Measurements from ENCODE around the gene HSF2. TPM values are rescaled to one million over a fixed set of nuclear protein-coding genes. Genes with fewer than 3 reads are reported as not detected.

Gene HSF2
- total RNA-seq, 1 experiment from 2014 or later: 19.8 TPM

DNA sequence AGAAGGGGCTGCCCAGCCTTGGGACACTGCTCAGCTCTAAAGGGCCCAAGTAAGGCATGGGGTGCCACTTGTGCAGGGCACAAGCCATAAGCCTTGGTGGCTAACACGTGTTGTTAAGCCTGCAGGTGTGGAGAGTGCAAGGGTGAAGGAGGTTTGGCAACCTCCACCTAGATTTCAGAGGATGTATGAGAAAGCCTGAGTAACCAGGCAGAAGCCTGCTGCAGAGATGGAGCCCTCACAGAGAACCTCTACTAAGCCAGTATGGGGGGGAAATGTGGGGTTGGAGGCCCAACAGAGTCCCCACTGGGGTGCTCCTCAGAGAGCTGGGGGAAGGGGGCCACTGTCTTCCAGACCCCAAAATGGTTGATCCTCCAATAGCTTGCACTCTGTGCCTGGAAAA lies 39.5 kb downstream of the HSF2 start (continued):
- TF ChIP-seq ZFX (IDR thresholded peaks at IDR 0.05) (no peak), POLR2AphosphoS5 (IDR thresholded peaks at IDR 0.05; ENCODE audit: low read depth, low read length) (no peak), CBX3 (IDR thresholded peaks at IDR 0.05; ENCODE audit: low read depth) (no peak), CEBPB (IDR thresholded peaks at IDR 0.05; ENCODE audit: low read depth) (no peak)
- TF ChIP-seq, protein P1, sequence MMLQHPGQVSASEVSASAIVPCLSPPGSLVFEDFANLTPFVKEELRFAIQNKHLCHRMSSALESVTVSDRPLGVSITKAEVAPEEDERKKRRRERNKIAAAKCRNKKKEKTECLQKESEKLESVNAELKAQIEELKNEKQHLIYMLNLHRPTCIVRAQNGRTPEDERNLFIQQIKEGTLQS (IDR thresholded peaks at IDR 0.05): no peak

DNA sequence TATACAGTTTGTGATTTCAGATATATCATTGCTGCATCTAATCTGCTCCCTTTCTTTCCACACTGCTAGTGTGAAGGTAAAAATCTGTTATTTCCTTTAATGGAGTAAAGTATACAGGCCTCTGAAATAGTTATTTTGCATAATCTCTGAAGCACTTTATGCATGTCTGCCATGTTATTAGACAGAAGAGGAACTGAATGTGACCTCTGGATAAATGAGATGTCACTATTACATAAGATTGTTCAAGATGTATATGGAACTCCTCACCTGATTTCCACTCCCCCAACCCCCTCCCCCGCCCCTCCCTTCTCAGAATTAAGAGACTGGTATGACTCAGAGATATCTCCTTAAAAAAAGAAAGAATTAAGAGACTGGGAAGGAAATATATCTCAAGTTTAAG lies 45.8 kb downstream of the HSF2 start:
- Histone ChIP-seq H3K4me1 (ENCODE audit: control insufficient read depth in 1 of 2, insufficient read depth in 2 of 2, low read length in 2 of 2) (no peaks in the 10 kb centered on the region), H2AFZ (ENCODE audit: low read depth, low read length, poor library complexity, severe bottlenecking) (no peak overlapping the region), H3K4me3 (replicated peaks in 1 of 2; ENCODE audit: low read depth in 1 of 2, low read length in 2 of 2) (no peak overlapping the region), H3K9ac (ENCODE audit: low read length) (no peak overlapping the region), H3K9me2 (ENCODE audit: insufficient read depth) (no peaks in the 10 kb centered on the region), H4K20me1 (ENCODE audit: insufficient read depth) (no peaks in the 10 kb centered on the region), H3K27me3 (ENCODE audit: insufficient read depth, low read length) (no peaks in the 10 kb centered on the region), H3K4me2 (ENCODE audit: low read length) (no peak overlapping the region), H3K36me3 (ENCODE audit: control insufficient read depth in 1 of 2, insufficient read depth in 2 of 2, low read length in 2 of 2) (peaks cover 7 to 24% of the 10 kb centered on the region in 2 experiments; a peak in 2 of 4 replicates), H3K27ac (ENCODE audit: low read depth, low read length) (no peak overlapping the region), H3K9me3 (ENCODE audit: control insufficient read depth in 1 of 2, insufficient read depth in 1 of 2, low read depth in 1 of 2, low read length in 2 of 2) (no peaks in the 10 kb centered on the region), H3K79me2 (ENCODE audit: insufficient read depth, low read length) (no peaks in the 10 kb centered on the region)
- no peak for DNase-seq (ENCODE audit: low read depth, low spot score)
- ATAC-seq: no peak
- intact Hi-C loops (cut with micrococcal nuclease): no loop called here
- ChIA-PET RAD21 (ENCODE audit: low non-redundant PET in 1 of 2, low total read pairs in 2 of 2, uncharacterized antibody in 2 of 2, unreplicated experiment in 2 of 2) (no interaction called here), POLR2A (no interaction called here), CTCF (no interaction called here)
- BruUV-seq (replicated peaks): no TSS peak
- no peak for TF ChIP-seq EZH2 (IDR thresholded peaks at IDR 0.05)
- TF ChIP-seq, protein P2, sequence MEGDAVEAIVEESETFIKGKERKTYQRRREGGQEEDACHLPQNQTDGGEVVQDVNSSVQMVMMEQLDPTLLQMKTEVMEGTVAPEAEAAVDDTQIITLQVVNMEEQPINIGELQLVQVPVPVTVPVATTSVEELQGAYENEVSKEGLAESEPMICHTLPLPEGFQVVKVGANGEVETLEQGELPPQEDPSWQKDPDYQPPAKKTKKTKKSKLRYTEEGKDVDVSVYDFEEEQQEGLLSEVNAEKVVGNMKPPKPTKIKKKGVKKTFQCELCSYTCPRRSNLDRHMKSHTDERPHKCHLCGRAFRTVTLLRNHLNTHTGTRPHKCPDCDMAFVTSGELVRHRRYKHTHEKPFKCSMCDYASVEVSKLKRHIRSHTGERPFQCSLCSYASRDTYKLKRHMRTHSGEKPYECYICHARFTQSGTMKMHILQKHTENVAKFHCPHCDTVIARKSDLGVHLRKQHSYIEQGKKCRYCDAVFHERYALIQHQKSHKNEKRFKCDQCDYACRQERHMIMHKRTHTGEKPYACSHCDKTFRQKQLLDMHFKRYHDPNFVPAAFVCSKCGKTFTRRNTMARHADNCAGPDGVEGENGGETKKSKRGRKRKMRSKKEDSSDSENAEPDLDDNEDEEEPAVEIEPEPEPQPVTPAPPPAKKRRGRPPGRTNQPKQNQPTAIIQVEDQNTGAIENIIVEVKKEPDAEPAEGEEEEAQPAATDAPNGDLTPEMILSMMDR (IDR thresholded peaks at IDR 0.05 in 2 of 3, conservative IDR thresholded peaks at IDR 0.05 in 1 of 3; ENCODE audit: borderline replicate concordance in 1 of 3, insufficient read depth in 1 of 3, low read depth in 2 of 3, low read length in 2 of 3): no peak
- TF ChIP-seq SRF (IDR thresholded peaks at IDR 0.05; ENCODE audit: low read depth): no peak
- no peak for TF ChIP-seq SIN3A (IDR thresholded peaks at IDR 0.05; ENCODE audit: low read depth)
- TF ChIP-seq JUND (IDR thresholded peaks at IDR 0.05): no peak
- TF ChIP-seq CBX3 (IDR thresholded peaks at IDR 0.05; ENCODE audit: low read depth): no peak
- no peak for TF ChIP-seq POLR2A (IDR thresholded peaks at IDR 0.05; ENCODE audit: borderline replicate concordance, extremely low read depth, insufficient read depth, insufficient read length)
- no peak for TF ChIP-seq FOSL1 (IDR thresholded peaks at IDR 0.05; ENCODE audit: low read depth)
- TF ChIP-seq ELF1 (IDR thresholded peaks at IDR 0.05; ENCODE audit: borderline replicate concordance, low read depth): no peak
- TF ChIP-seq ZNF274 (IDR thresholded peaks at IDR 0.05; ENCODE audit: low read depth, low read length): no peak
- TF ChIP-seq RAD21 (IDR thresholded peaks at IDR 0.05; ENCODE audit: low read depth): no peak

Measured in HCT116 (cell line).